Skeletal muscle tissue (tissue), 4 donors: ENCODE results near the gene ABCA13. TPM values are rescaled to one million over a fixed set of nuclear protein-coding genes. Genes with fewer than 3 reads are reported as not detected.

Source experiments
- H3K27ac ChIP-seq: one replicate; pipeline ENCODE4 v1.7.0; 2013; ENCODE audit warnings: mild to moderate bottlenecking, low read depth, low read length, inconsistent platforms
- H3K27me3 ChIP-seq, 3 donors: one replicate each; pipeline ENCODE4 v1.7.0; 2013; ENCODE audit warnings: low read length in 3 of 3; ENCODE audit not compliant: control insufficient read depth in 3 of 3, insufficient read depth in 3 of 3
- H3K36me3 ChIP-seq, 3 donors: one replicate each; pipeline ENCODE4 v1.7.0; 2013; ENCODE audit warnings: low read length in 3 of 3; ENCODE audit not compliant: control insufficient read depth in 3 of 3, insufficient read depth in 3 of 3
- H3K4me1 ChIP-seq, 3 donors: one replicate each; pipeline ENCODE4 v1.7.0; 2013; ENCODE audit warnings: low read length in 3 of 3, mild to moderate bottlenecking in 3 of 3; ENCODE audit not compliant: control insufficient read depth in 3 of 3, insufficient read depth in 3 of 3
- H3K4me3 ChIP-seq, 3 donors: one replicate each; pipeline ENCODE4 v1.7.0; 2013; ENCODE audit warnings: low read length in 3 of 3
- H3K9ac ChIP-seq, 3 donors: one replicate each; pipeline ENCODE4 v1.7.0; 2013; ENCODE audit warnings: low read length in 3 of 3, mild to moderate bottlenecking in 3 of 3, moderate library complexity in 2 of 3, low read depth in 1 of 3
- H3K9me3 ChIP-seq, 3 donors: one replicate each; pipeline ENCODE4 v1.7.0; 2013; ENCODE audit warnings: low read length in 3 of 3; ENCODE audit not compliant: control insufficient read depth in 3 of 3
- total RNA-seq: library from RNA; depleted of rRNA; stranded (reverse); fragments of >200 nt; gene quantifications from one replicate; pipeline ENCODE4 v1.2.3, GENCODE V29; 2014
- donor health status: Osteomylitis.

ABCA13 gene
- total RNA-seq, 1 donor from 2014 or later = 0.52 TPM

- H3K4me1 ChIP-seq = no peaks in the 10 kb centered on the region
- H3K4me3 ChIP-seq = no peak overlapping the region
- peaks cover 0 to 3% (median 0%) of the 10 kb centered on the region in 3 donors for H3K27me3 ChIP-seq
- no peaks in the 10 kb centered on the region for H3K36me3 ChIP-seq
- H3K9me3 ChIP-seq = no peaks in the 10 kb centered on the region
- no peak overlapping the region for H3K27ac ChIP-seq
- no peak overlapping the region for H3K9ac ChIP-seq
Measured at GRCh38 chr7:48305661-48306060, 134.4 kb downstream of the ABCA13 start.

GRCh38 chr7:48307041-48307714 is 135.9 kb downstream of the ABCA13 start:
- H3K27me3 ChIP-seq = peaks cover 0 to 3% (median 0%) of the 10 kb centered on the region in 3 donors
- no peaks in the 10 kb centered on the region for H3K4me1 ChIP-seq
- no peak overlapping the region for H3K27ac ChIP-seq
- no peaks in the 10 kb centered on the region for H3K36me3 ChIP-seq
- no peak overlapping the region for H3K9ac ChIP-seq
- no peaks in the 10 kb centered on the region for H3K9me3 ChIP-seq
- H3K4me3 ChIP-seq = no peak overlapping the region

- Histone ChIP-seq H3K9ac (no peak overlapping the region), H3K27ac (no peak overlapping the region), H3K27me3 (peaks cover 0 to 3% (median 0%) of the 10 kb centered on the region in 3 donors), H3K36me3 (no peaks in the 10 kb centered on the region), H3K4me1 (no peaks in the 10 kb centered on the region), H3K9me3 (no peaks in the 10 kb centered on the region), H3K4me3 (no peak overlapping the region)
Measured at GRCh38 chr7:48309720-48310119, 138.5 kb downstream of the ABCA13 start.

DNA sequence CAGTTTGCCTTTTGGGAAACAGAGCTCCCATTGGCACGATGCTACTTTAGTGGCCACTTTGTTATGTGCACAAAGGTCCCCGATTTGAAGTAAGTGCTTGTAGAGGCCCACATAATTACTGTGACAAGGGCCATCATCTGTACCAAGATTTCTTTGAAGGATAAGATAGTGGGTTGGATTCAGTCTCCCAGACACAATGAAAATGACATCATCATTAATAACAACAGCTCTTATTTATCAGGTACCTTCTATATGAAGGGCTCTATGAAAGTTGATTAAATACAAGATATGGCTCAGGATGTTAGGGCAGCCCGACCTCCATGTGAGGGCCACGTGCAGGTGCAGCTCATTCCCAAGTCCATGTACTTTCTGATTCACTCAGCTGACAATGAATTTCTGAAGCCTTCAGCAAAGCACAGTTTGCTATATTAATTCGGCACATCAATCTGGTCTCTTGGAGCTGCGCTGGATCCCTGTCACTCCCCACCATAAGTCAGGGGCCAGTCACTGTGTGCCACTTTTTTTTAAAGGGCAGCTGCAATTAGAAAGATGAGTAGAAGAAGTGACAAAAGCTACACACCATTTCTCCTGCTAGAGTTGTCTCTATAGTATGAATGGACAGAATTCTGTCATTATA is 140.3 kb downstream of the ABCA13 start:
- H3K9ac ChIP-seq = no peak overlapping the region
- no peaks in the 10 kb centered on the region for H3K4me1 ChIP-seq
- H3K27ac ChIP-seq = no peak overlapping the region
- no peaks in the 10 kb centered on the region for H3K9me3 ChIP-seq
- H3K27me3 ChIP-seq = peaks cover 0 to 3% (median 0%) of the 10 kb centered on the region in 3 donors
- no peak overlapping the region for H3K4me3 ChIP-seq
- H3K36me3 ChIP-seq = no peaks in the 10 kb centered on the region

GRCh38 chr7:48312151-48312550 is 140.9 kb downstream of the ABCA13 start:
- Histone ChIP-seq H3K4me1 (no peaks in the 10 kb centered on the region), H3K4me3 (no peak overlapping the region), H3K9me3 (no peaks in the 10 kb centered on the region), H3K27ac (no peak overlapping the region), H3K9ac (no peak overlapping the region), H3K27me3 (peaks cover 0 to 3% (median 0%) of the 10 kb centered on the region in 3 donors), H3K36me3 (no peaks in the 10 kb centered on the region)

- H3K27ac ChIP-seq = no peak overlapping the region
- no peaks in the 10 kb centered on the region for H3K36me3 ChIP-seq
- no peak overlapping the region for H3K9ac ChIP-seq
- H3K4me3 ChIP-seq = no peak overlapping the region
- no peaks in the 10 kb centered on the region for H3K9me3 ChIP-seq
- H3K27me3 ChIP-seq = no peaks in the 10 kb centered on the region
- no peaks in the 10 kb centered on the region for H3K4me1 ChIP-seq
Measured at GRCh38 chr7:48316768-48317167, 145.5 kb downstream of the ABCA13 start.

- H3K4me3 ChIP-seq = no peak overlapping the region
- no peaks in the 10 kb centered on the region for H3K36me3 ChIP-seq
- H3K4me1 ChIP-seq = no peaks in the 10 kb centered on the region
- no peak overlapping the region for H3K27ac ChIP-seq
- H3K9me3 ChIP-seq = no peaks in the 10 kb centered on the region
- no peak overlapping the region for H3K9ac ChIP-seq
- no peaks in the 10 kb centered on the region for H3K27me3 ChIP-seq
Measured at GRCh38 chr7:48317360-48317759, 146.1 kb downstream of the ABCA13 start.

DNA sequence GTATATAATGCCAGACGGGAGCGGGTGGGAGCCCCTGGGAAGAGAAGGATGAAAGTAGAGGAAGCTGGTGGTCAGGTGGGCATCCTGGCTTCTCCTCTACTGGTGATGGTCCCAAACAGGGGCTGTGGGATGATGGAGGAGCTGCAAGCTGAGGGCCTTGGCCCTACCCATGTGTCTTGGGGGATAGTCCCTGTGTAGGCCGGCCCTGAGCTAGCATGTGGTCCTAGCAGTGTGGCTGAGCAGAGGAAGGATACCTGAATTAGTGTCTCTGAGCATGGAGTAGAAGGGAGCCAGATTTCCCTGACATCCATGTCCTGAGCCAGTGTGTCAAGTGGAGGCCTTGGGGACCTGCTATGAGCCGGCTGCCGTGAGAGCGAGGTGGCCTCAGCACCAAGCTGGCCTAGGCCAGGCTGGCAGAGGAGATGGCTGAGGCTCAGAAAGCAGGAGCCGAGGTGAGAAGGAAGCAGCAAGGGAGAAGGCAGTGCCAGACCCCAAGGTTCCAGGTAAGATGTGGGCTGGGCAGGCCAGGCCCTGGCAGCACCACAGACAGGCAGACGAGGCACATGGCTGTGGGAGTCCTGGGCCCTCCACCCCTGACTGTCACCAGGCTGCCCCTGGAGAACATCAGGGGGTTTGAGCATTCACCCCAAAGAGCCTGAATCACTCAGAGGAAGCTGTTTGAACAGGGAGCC is 150.2 kb downstream of the ABCA13 start:
- Histone ChIP-seq H3K27ac (no peak overlapping the region), H3K4me3 (no peak overlapping the region), H3K27me3 (no peaks in the 10 kb centered on the region), H3K4me1 (no peaks in the 10 kb centered on the region), H3K36me3 (no peaks in the 10 kb centered on the region), H3K9me3 (peaks cover 0 to 16% (median 0%) of the 10 kb centered on the region in 3 donors), H3K9ac (no peak overlapping the region)

- H3K9me3 ChIP-seq = no peaks in the 10 kb centered on the region
- H3K4me3 ChIP-seq = no peak overlapping the region
- H3K9ac ChIP-seq = no peak overlapping the region
- H3K4me1 ChIP-seq = no peaks in the 10 kb centered on the region
- no peaks in the 10 kb centered on the region for H3K27me3 ChIP-seq
- H3K27ac ChIP-seq = no peak overlapping the region
- H3K36me3 ChIP-seq = no peaks in the 10 kb centered on the region
Measured at GRCh38 chr7:48337012-48337621, 165.9 kb downstream of the ABCA13 start.

GRCh38 chr7:48337781-48338180 is 166.5 kb downstream of the ABCA13 start:
- Histone ChIP-seq H3K9ac (no peak overlapping the region), H3K9me3 (no peaks in the 10 kb centered on the region), H3K4me3 (no peak overlapping the region), H3K36me3 (no peaks in the 10 kb centered on the region), H3K27ac (no peak overlapping the region), H3K4me1 (no peaks in the 10 kb centered on the region), H3K27me3 (no peaks in the 10 kb centered on the region)
